K562 (cell line): ENCODE results near the gene COPS6. TPM values are rescaled to one million over a fixed set of nuclear protein-coding genes. Genes with fewer than 3 reads are reported as not detected.
A peak's percentile ranks its signal among the peaks of the same experiment; 100 is the strongest.

Experiments
- FOXM1 ChIP-seq, 2 experiments: fragments of 450-650 bp in 1 of 2; sonication (generic) in 1 of 2; formaldehyde crosslinking in 1 of 2; IDR thresholded peaks; 2 replicates each; pipeline versions ENCODE4 v1.6.1 to v1.9.0; 2017 to 2022; ENCODE audit warnings: low read depth in 2 of 2, mild to moderate bottlenecking in 2 of 2, missing genetic modification reagents in 1 of 2, moderate library complexity in 1 of 2
- HSF4 ChIP-seq: fragments of 250-450 bp; sonication (Bioruptor Pico); IDR thresholded peaks from 2 replicates; pipeline ENCODE4 v2.1.2; 2022; ENCODE audit warnings: mild to moderate bottlenecking, moderate library complexity, borderline replicate concordance
- KDM1A ChIP-seq, 2 experiments: fragments of 450-650 bp; IDR thresholded peaks; 2 replicates each; pipeline ENCODE4 v1.6.1; 2016; ENCODE audit warnings: mild to moderate bottlenecking in 2 of 2
- KDM2B ChIP-seq: fragments of 250-450 bp; sonication (Bioruptor Pico); IDR thresholded peaks from 2 replicates; pipeline ENCODE4 v1.8.0; 2021; ENCODE audit warnings: mild to moderate bottlenecking, moderate library complexity
- SRSF3 ChIP-seq: fragments of 200-400 bp; formaldehyde crosslinking; IDR thresholded peaks from 2 replicates; pipeline ENCODE4 v1.6.1; 2016; ENCODE audit warnings: mild to moderate bottlenecking, low read length, moderate library complexity; ENCODE audit not compliant: insufficient read depth
- STAG1 ChIP-seq: sonication (generic); formaldehyde crosslinking; IDR thresholded peaks from 2 replicates; pipeline ENCODE4 v1.5.0; 2020; ENCODE audit warnings: missing genetic modification reagents, borderline replicate concordance
- ZNF212 ChIP-seq: fragments of 450-650 bp; formaldehyde crosslinking; IDR thresholded peaks from 2 replicates; pipeline ENCODE4 v1.4.0; 2020; ENCODE audit warnings: mild to moderate bottlenecking
- polyA plus RNA-seq, 8 experiments: library from polyadenylated mRNA; depleted of rRNA in 4 of 8; stranded (reverse) in 5 of 8; unstranded in 3 of 8; fragments of >200 nt; fragmentation: Nextera tagmentation in 2 of 8; fragmentation: Illumina TruSeq in 1 of 8; extraction: Ambion mirVana in 2 of 8; extraction: Trizol in 1 of 8; gene quantifications; 2 replicates each; pipeline versions ENCODE4 v1.2.1 to v1.2.3, GENCODE V29; 2011 to 2014; ENCODE audit warnings: inconsistent platforms in 1 of 8, missing spikeins in 1 of 8
- total RNA-seq, 7 experiments: library from RNA; depleted of rRNA in 6 of 7; stranded (reverse); fragments of >200 nt in 6 of 7; fragmentation: Illumina TruSeq in 2 of 7; extraction: Trizol in 2 of 7; gene quantifications; 2 replicates each; pipeline versions ENCODE4 v1.2.1 to v1.2.3, GENCODE V29; 2011 to 2021; ENCODE audit warnings: low replicate concordance in 1 of 7
- TF ChIP-seq, protein P1 (sequence below): fragments of 250-450 bp; sonication (Bioruptor Pico); IDR thresholded peaks from 2 replicates; pipeline ENCODE4 v1.4.0; 2020

Gene COPS6
- total and polyA plus RNA-seq, 9 of the 15 experiments (the other 6 are each of a cell fraction or from before 2014, with no cell fraction given) = 63.0 to 331 (median 168) TPM

DNA sequence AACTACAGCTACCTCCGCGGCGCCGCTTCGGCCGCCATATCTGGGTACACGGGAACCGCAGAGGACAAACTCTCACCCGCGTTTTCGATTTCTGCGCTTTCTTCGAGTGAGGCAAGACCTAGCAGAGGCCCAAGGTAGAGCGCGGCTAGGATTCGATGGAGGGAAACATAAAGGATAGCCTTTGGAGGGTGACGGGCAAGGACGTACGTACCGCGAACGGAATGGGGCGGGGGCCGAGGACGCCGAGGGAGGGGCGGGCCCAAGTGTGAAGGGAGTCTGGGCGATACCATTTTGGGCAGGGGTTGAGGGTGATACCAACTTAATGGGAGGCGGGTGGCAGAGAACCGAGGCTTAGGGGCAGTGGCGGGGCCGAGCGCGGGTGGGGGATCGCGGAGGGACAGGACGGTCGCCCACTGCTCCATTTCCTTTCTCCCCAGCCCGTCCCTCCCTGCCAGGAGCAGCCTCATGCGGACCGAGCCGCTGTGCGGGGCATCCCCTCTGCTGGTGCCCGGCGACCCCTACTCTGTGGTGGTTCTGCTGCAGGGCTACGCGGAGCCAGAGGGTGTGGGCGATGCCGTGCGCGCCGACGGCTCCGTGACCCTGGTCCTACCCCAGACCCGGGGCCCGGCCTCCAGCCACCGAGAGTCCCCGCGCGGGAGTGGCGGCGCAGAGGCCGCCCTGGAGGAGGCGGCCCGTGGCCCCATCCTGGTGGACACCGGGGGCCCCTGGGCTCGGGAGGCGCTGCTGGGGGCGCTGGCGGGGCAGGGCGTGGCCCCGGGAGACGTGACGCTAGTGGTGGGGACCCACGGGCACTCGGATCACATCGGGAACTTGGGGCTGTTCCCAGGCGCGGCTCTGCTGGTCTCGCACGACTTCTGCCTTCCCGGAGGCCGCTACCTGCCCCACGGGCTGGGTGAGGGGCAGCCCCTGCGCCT lies 38.4 kb downstream of the COPS6 start, which contains the start of gene MBLAC1 (continued):
- no peak for TF ChIP-seq STAG1
- TF ChIP-seq KDM1A (IDR thresholded peaks at IDR 0.05) = peak in 1 of 2 experiments; percentile 88; a peak in 2 of 4 replicates
- TF ChIP-seq SRSF3 = no peak
- 0 out of 2 replicates have a peak, but pooled peaks have one; percentile 35 for TF ChIP-seq FOXM1 (IDR thresholded peaks at IDR 0.05; ENCODE audit: low read depth)
- peak; percentile 70 for TF ChIP-seq FOXM1 (CRISPR knock-in tag; IDR thresholded peaks at IDR 0.05; ENCODE audit: low read depth)
- TF ChIP-seq HSF4 (CRISPR knock-in tag) = no peak
- TF ChIP-seq, protein P1, sequence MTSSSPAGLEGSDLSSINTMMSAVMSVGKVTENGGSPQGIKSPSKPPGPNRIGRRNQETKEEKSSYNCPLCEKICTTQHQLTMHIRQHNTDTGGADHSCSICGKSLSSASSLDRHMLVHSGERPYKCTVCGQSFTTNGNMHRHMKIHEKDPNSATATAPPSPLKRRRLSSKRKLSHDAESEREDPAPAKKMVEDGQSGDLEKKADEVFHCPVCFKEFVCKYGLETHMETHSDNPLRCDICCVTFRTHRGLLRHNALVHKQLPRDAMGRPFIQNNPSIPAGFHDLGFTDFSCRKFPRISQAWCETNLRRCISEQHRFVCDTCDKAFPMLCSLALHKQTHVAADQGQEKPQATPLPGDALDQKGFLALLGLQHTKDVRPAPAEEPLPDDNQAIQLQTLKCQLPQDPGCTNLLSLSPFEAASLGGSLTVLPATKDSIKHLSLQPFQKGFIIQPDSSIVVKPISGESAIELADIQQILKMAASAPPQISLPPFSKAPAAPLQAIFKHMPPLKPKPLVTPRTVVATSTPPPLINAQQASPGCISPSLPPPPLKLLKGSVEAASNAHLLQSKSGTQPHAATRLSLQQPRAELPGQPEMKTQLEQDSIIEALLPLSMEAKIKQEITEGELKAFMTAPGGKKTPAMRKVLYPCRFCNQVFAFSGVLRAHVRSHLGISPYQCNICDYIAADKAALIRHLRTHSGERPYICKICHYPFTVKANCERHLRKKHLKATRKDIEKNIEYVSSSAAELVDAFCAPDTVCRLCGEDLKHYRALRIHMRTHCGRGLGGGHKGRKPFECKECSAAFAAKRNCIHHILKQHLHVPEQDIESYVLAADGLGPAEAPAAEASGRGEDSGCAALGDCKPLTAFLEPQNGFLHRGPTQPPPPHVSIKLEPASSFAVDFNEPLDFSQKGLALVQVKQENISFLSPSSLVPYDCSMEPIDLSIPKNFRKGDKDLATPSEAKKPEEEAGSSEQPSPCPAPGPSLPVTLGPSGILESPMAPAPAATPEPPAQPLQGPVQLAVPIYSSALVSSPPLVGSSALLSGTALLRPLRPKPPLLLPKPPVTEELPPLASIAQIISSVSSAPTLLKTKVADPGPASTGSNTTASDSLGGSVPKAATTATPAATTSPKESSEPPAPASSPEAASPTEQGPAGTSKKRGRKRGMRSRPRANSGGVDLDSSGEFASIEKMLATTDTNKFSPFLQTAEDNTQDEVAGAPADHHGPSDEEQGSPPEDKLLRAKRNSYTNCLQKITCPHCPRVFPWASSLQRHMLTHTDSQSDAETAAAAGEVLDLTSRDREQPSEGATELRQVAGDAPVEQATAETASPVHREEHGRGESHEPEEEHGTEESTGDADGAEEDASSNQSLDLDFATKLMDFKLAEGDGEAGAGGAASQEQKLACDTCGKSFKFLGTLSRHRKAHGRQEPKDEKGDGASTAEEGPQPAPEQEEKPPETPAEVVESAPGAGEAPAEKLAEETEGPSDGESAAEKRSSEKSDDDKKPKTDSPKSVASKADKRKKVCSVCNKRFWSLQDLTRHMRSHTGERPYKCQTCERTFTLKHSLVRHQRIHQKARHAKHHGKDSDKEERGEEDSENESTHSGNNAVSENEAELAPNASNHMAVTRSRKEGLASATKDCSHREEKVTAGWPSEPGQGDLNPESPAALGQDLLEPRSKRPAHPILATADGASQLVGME (CRISPR knock-in tag) = no peak
- TF ChIP-seq ZNF212 = no peak
- peak; percentile 68; the same call in 1 of the 2 replicates for TF ChIP-seq KDM2B (CRISPR knock-in tag)
